Neural cell (in vitro differentiated cells): ENCODE results near the gene MAP3K5.

Experiments used
- CTCF ChIP-seq: fragments of 450-650 bp; IDR thresholded peaks from 2 replicates; pipeline ENCODE4 v1.5.1; 2014; ENCODE audit warnings: antibody characterized with exemption, mild to moderate bottlenecking, moderate library complexity; ENCODE audit not compliant: poor library complexity, severe bottlenecking
- EZH2 ChIP-seq: fragments of 200-600, 300-800 bp; shearing (Covaris generic), sonication (generic); IDR thresholded peaks from 2 replicates; pipeline ENCODE4 v1.6.1; 2014; ENCODE audit warnings: antibody characterized with exemption, low read length, borderline replicate concordance, mild to moderate bottlenecking; ENCODE audit not compliant: insufficient read depth, poor library complexity, severe bottlenecking
- MXI1 ChIP-seq: fragments of 450-650 bp; conservative IDR thresholded peaks from 2 replicates; pipeline ENCODE4 v1.6.1; 2014; ENCODE audit warnings: antibody characterized with exemption, mild to moderate bottlenecking; ENCODE audit not compliant: poor library complexity, severe bottlenecking
- POLR2AphosphoS5 ChIP-seq: IDR thresholded peaks from 2 replicates; pipeline ENCODE4 v1.6.1; 2012
- REST ChIP-seq: IDR thresholded peaks from 2 replicates; pipeline ENCODE4 v1.6.1; 2012; ENCODE audit warnings: borderline replicate concordance
- TAF1 ChIP-seq: IDR thresholded peaks from 2 replicates; pipeline ENCODE4 v1.6.1; 2012; ENCODE audit warnings: low read depth

- TF ChIP-seq CTCF = no peak
- no peak for TF ChIP-seq REST
- TF ChIP-seq MXI1 = no peak
- no peak for TF ChIP-seq EZH2
- TF ChIP-seq TAF1 = no peak
- TF ChIP-seq POLR2AphosphoS5 = no peak
Observed at GRCh38 chr6:136775081-136775480, 17.2 kb downstream of the MAP3K5 start.
